ENCODE measurements around the gene IRGM.
"Not testable (repeated sequence)": the region's sequence is repeated elsewhere in the genome, so short reads cannot be mapped to it uniquely, and the experiment has no call there.

The IRGM gene

GRCh38 chr5:150846308-150846653 is at the start of gene IRGM:
Gene IRGM (plus strand): TSS chr5:150846521. CDS start chr5:150848124, 1,603 bp downstream.
- TF ChIP-seq GATA3, GATA2 (IDR thresholded peaks at IDR 0.05; ENCODE audit: low read depth, low read length): not testable (repeated sequence)

GRCh38 chr5:150797384-150797783 is 48.9 kb upstream of the IRGM start:
- TF ChIP-seq GATA3 (IDR thresholded peaks at IDR 0.05; ENCODE audit: low read depth, low read length) (no peak), GATA2 (IDR thresholded peaks at IDR 0.05; ENCODE audit: low read depth, low read length) (no peak)

GRCh38 chr5:150801117-150801927 is 45.0 kb upstream of the IRGM start:
- TF ChIP-seq GATA2 (IDR thresholded peaks at IDR 0.05; ENCODE audit: low read depth, low read length) = no peak
- TF ChIP-seq GATA3 (IDR thresholded peaks at IDR 0.05; ENCODE audit: low read depth, low read length) = no peak

GRCh38 chr5:150804388-150804787 is 41.9 kb upstream of the IRGM start:
- TF ChIP-seq GATA3 (IDR thresholded peaks at IDR 0.05; ENCODE audit: low read depth, low read length) = no peak
- no peak for TF ChIP-seq GATA2 (IDR thresholded peaks at IDR 0.05; ENCODE audit: low read depth, low read length)

GRCh38 chr5:150809363-150809762 is 37.0 kb upstream of the IRGM start:
- no peak for TF ChIP-seq GATA2 (IDR thresholded peaks at IDR 0.05; ENCODE audit: low read depth, low read length)
- no peak for TF ChIP-seq GATA3 (IDR thresholded peaks at IDR 0.05; ENCODE audit: low read depth, low read length)

GRCh38 chr5:150815010-150815409 is 31.3 kb upstream of the IRGM start:
- TF ChIP-seq GATA3 (IDR thresholded peaks at IDR 0.05; ENCODE audit: low read depth, low read length) = no peak
- no peak for TF ChIP-seq GATA2 (IDR thresholded peaks at IDR 0.05; ENCODE audit: low read depth, low read length)

- TF ChIP-seq GATA3 (IDR thresholded peaks at IDR 0.05; ENCODE audit: low read depth, low read length) = no peak
- TF ChIP-seq GATA2 (IDR thresholded peaks at IDR 0.05; ENCODE audit: low read depth, low read length) = no peak
Observed at GRCh38 chr5:150816946-150817345, 29.4 kb upstream of the IRGM start.

- TF ChIP-seq GATA2 (IDR thresholded peaks at IDR 0.05; ENCODE audit: low read depth, low read length) = no peak
- TF ChIP-seq GATA3 (IDR thresholded peaks at IDR 0.05; ENCODE audit: low read depth, low read length) = no peak
Observed at GRCh38 chr5:150829744-150830143, 16.6 kb upstream of the IRGM start.

GRCh38 chr5:150836064-150836463 is 10.3 kb upstream of the IRGM start:
- no peak for TF ChIP-seq GATA3 (IDR thresholded peaks at IDR 0.05; ENCODE audit: low read depth, low read length)
- TF ChIP-seq GATA2 (IDR thresholded peaks at IDR 0.05; ENCODE audit: low read depth, low read length) = no peak

- no peak for TF ChIP-seq GATA2 (IDR thresholded peaks at IDR 0.05; ENCODE audit: low read depth, low read length)
- no peak for TF ChIP-seq GATA3 (IDR thresholded peaks at IDR 0.05; ENCODE audit: low read depth, low read length)
Observed at GRCh38 chr5:150836703-150837102, 9.6 kb upstream of the IRGM start.

- TF ChIP-seq GATA3 (IDR thresholded peaks at IDR 0.05; ENCODE audit: low read depth, low read length) (no peak), GATA2 (IDR thresholded peaks at IDR 0.05; ENCODE audit: low read depth, low read length) (no peak)
Observed at GRCh38 chr5:150846654-150847333, 473 bp downstream of the IRGM start.

GRCh38 chr5:150847334-150847695 is 994 bp downstream of the IRGM start:
- TF ChIP-seq GATA2 (IDR thresholded peaks at IDR 0.05; ENCODE audit: low read depth, low read length) (no peak), GATA3 (IDR thresholded peaks at IDR 0.05; ENCODE audit: low read depth, low read length) (no peak)

- TF ChIP-seq GATA3 (IDR thresholded peaks at IDR 0.05; ENCODE audit: low read depth, low read length) = no peak
- TF ChIP-seq GATA2 (IDR thresholded peaks at IDR 0.05; ENCODE audit: low read depth, low read length) = no peak
Observed at GRCh38 chr5:150848271-150848670, 1.9 kb downstream of the IRGM start.

- no peak for TF ChIP-seq GATA2 (IDR thresholded peaks at IDR 0.05; ENCODE audit: low read depth, low read length)
Observed at GRCh38 chr5:150851039-150851438, 4.7 kb downstream of the IRGM start.

- TF ChIP-seq GATA3 (IDR thresholded peaks at IDR 0.05; ENCODE audit: low read depth, low read length) = no peak
- no peak for TF ChIP-seq GATA2 (IDR thresholded peaks at IDR 0.05; ENCODE audit: low read depth, low read length)
Observed at GRCh38 chr5:150853561-150853960, 7.2 kb downstream of the IRGM start.
